NCI-H1694 treated with DMSO at 0.1 percent for 48 hours (cell line): ENCODE results near the gene CRK.
A peak's percentile ranks its signal among the peaks of the same experiment; 100 is the strongest.

ENCODE experiments used
- DNase-seq: peaks from one replicate; lab custom pipeline; 2025; lab: John Stamatoyannopoulos, UW

Gene CRK

GRCh38 chr17:1455797-1456599 lies at the start of gene CRK:
Gene CRK (minus strand): TSS chr17:1456232. CDS start chr17:1456117, 115 bp downstream.
- DNase-seq, result peak; percentile 92

GRCh38 chr17:1505586-1505985 lies 49.6 kb upstream of the CRK start:
- DNase-seq, result no peak

DNA sequence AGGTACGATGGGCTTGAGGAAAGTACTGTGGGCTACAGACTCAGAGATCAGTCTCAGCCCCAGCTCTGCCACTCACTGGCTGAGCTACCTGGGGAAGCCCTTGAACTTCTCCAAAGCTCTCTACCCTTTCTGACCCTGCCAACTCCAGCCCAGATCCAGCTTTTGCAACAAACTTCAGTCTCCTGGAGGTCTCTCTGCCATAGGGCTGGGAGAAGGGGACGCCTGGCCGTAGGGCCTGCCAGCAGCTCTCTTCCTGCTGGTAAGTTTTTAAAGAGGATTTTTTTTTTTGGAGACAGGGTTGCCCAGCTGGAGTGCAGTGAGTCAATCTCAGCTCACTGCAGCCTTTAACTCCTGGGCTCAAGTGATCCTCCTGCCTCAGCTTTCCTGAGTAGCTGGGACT lies 48.8 kb upstream of the CRK start:
- no peak for DNase-seq

DNA sequence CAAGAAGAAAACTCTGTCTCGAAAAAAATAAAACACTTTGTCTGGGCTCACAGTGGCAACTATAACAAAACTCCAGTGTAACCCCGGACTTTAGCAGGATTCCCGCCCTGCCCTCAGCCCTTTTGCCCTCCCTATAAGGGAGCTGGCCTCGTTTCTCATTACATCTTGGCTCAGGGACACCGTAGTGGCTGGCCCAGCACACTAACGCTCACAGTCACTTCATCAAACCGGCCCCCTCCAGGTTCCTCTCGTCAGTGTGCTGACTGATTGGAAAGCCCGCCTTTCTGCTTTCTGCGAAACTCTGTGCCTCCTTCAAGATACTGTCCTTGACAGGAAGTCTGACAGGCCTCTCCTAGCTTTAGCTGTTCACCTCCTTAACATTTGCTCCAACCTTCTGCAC lies 47.7 kb upstream of the CRK start:
- no peak for DNase-seq

DNA sequence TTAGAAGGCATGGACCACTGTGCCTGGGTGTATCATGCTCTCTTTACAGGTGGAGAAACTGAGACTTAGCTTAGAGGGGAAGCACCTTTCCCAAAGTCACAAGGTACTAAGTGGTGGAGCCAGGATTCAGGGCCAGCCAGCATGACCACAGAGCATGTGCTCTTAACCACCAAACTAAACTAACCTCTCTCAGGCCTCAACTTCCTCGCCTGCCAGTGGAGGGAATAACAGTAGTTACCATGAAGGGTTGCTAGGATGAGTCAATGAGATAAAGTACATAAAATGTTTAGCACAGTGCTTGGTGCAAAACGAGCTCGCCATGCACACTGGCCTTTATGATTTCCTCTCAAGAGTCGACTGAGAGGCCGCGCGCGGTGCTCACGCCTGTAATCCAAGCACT lies 42.8 kb upstream of the CRK start:
- DNase-seq, result no peak

DNA sequence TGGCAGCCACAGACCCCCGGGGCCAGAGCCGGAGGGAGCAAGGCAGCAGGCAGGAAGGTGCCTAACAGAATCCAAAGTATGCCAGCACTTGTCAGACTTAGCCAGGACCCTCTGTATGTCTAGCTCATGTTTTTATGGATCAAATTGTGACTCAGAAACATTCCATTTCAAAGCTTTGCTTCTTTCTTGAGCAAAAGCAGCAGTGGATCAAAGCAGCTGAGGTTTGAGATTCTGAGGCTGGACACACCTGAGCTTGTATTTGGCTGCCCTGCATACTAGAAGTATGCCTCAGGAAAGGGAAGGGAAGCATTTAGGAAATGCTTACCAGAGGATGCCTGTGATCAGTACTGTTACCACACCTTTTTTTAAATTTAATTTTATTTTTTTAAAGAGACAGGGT lies 42.2 kb upstream of the CRK start:
- DNase-seq, result no peak

- DNase-seq, result no peak
Measured at GRCh38 chr17:1497831-1498230, 41.8 kb upstream of the CRK start.

DNA sequence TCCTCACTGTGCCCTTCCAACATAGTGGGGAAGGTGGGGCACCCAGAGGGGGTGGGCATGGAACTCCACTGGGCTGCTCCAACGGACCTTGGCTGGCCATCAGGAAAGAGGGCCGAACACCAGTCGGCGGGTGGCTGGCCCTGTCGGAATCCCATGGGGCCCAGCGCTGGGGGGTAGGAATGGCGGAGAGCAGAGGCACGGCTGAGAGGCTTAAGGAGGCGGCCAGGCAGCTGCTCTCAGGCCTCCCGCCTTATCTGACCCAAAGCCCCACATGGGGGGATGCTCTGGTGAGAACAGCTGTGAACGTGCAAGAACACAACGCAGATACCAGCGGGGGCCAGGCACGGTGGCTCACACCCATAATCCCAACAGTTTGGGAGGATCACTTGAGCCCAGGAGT lies 40.8 kb upstream of the CRK start:
- DNase-seq, result no peak

- no peak for DNase-seq
Measured at GRCh38 chr17:1495265-1495989, 39.4 kb upstream of the CRK start.

- DNase-seq, result no peak
Measured at GRCh38 chr17:1494736-1495253, 38.8 kb upstream of the CRK start.

DNA sequence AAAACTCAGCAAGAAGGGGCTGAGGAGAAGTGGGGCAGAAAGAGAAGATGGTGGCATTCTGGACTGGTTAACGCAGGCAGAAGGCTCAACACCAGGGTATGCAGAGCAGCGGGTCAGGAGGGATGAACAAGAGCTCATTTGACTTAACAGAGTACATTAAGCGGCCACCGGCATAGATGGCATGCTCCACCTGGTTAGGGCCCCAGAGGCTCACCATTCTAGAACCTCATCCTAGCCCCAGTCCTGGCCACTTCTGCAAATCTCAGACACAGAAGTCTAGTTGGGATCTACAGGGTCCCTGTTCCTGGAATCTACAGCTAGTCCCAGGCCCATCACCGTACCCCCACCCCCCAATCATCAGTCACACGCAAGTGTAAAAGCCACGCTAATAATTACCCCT lies 38.2 kb upstream of the CRK start:
- DNase-seq, result no peak

DNA sequence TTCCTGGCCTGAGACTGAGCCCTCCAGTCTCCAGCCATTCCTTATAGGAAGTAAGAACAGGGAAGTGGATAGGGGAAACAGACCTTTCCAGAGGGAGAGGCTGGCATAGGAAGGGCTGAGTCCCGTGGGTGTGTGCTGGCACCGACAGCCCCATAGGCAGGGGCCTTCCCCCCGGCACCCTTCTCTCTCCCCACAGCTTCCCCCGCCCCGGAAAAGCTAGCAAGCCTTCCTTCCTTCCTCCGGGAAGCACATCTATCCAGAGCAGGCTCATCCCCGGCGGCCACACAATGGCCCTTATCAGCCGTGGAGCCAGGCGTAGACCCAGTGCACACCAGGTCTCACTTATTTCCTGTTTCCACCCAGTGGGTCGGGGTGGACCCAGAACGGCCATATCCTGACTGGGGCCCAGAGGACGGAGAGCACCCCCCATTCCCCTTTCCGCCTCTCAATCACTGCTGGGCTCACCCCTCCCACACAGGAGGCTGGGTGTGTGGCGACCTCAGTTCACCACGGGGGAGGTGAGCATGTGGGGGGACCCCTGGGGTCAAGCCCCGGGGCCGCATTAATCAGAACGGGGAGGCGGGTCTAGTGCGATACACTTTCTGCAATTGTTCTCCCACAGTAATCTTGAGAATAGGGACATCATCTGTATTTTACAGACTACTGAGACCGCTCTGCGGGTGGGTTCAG lies 37.4 kb upstream of the CRK start:
- no peak for DNase-seq

DNA sequence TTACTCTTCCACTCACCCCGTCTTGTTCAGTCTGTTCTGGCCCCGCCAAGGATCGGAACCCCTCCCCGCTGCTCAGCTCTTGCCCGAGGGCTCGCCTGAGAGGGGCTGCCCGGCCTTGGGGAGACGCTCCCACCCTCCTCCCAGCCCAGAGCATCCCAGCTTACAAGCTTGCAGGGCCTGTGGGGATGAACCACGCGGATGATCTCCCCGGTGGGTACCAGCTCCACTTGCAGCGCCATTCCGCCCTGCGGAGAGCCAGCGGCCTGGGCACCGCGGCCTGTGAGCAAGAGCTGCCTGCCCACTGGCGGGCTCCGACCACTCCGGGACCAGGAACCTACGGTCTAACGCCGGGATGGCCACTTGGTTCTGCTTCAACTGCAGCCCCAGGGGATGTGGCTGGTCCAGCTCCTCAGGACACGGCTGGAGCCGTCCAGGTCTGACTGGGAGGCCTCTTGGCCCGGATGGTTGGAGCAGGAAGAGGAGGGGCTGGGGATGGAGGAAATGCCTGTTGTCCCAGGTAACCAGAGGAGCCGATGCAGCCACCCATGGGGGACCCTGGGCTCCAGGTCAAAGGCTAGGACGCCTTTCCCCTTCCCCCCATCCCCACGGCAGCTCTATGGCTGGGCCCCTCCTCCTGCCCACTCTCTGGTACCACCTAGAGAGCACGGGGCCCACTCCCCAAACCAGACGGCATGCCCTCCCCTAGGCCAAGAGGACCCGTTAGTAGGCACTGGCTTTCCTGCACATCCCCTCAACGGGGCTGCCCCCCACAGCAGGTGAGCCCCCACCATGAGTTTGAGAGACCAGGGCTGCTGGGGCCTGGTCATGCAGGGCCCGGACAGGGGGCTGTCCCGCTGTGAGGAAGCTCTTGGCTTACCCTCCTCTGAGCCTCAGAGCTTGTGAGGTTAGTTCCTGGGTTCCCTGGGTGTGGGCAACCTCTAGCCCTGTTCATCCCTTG lies 36.5 kb upstream of the CRK start, which contains the start of gene MYO1C:
MYO1C (minus strand) TSS at position 438 of the 958 bp plus-strand sequence; CDS start at position 239, 199 bp downstream.
- DNase-seq, result no peak

DNA sequence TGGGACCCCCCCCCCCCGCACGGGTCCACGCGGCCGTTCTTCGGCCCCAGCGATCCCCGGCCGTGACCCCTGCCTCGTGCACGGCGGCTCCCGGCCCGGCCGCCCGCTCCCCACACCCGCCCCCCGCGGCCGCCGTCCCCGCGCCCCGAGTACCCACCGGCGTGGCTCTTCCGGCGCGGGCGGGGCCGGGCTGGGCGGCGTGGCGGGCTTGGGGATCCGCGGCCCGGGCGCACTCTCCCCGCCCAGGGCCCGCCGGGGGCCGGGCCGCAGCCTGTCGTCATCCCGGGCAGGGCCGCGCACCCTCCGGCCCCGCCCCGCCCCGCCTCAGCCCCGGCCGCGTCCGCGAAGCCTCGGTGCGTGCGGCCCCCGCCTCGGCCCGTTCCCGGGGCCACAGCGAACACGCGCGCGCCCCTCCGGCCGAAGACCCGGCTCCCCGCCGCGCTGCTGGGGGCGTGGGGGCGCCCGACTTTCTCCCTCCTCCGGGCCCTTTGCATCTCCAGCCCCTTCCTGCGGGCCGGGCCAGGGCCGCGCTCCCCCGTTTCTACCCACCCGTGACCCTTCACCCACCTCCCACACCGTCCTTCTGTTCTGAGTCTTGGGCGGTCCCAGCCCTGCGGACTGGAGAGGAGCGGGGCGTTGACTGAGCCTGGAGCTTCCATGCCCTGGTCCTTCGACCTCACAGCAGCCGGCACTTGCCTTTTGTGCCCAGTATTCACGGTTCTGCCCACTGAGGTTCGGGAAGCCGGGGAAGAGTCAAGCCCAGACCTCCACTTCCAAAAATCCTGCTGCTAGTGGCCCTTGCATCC lies 35.6 kb upstream of the CRK start:
- DNase-seq, result no peak

DNA sequence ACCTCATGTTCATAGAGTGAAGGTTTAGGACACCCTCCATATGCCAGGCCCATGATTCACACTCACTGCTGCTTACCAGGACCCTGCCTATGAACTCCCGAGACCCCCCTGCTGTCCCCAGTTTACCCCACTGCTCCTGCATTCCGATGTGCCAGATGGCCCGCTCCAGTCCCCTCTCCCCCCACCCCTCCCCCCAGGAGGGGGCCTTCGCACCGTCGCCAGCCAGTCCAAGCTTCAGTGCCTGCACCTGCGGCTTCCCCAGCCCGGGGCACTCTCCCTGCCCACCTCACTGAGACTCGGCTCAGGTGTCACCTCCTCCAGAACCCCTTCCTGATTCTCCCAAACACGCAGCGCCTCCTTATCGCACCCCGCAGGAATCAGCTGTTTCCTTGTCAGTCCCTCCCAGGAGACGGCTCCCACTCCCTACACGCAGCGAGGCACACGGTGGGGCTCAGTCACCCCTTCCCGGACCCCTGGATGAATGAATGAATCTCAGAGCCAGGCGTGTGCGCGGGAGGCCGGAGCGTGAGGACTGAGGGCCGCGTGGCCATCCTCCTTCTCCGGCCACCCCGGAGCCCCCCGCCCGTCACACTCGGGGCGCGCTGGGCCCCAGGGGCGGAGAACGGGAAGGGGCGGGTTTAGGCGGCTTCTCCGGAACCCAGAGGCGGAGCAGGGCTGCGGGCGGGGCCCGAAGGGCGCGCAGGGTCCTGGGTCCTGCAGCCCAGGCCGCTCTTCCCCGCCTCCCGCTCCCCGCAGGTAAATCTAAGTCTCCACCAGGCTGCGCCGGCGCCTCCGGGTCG lies 34.8 kb upstream of the CRK start:
- peak; percentile 29 for DNase-seq

GRCh38 chr17:1488826-1489270 lies 32.8 kb upstream of the CRK start:
- DNase-seq, result no peak

- no peak for DNase-seq
Measured at GRCh38 chr17:1487939-1488825, 32.1 kb upstream of the CRK start.
